Neural crest cell (in vitro differentiated cells): Measurements from ENCODE around the gene FCAMR. TPM values are rescaled to one million over a fixed set of nuclear protein-coding genes. Genes with fewer than 3 reads are reported as not detected.

ENCODE experiments used
- DNase-seq: peaks from one replicate; pipeline ENCODE4 v3.0.0; 2021; ENCODE audit warnings: low read depth, mixed read lengths, low spot score
- H3K27ac Mint-ChIP-seq: one replicate; pipeline ENCODE4 v1.8.0; 2021; ENCODE audit warnings: mild to moderate bottlenecking, mixed read lengths; ENCODE audit not compliant: unreplicated experiment
- H3K27me3 Mint-ChIP-seq: 2 replicates; pipeline ENCODE4 v1.8.0; 2021; ENCODE audit warnings: low read depth, mild to moderate bottlenecking, mixed read lengths
- H3K36me3 Mint-ChIP-seq: 2 replicates; pipeline ENCODE4 v1.8.0; 2021; ENCODE audit warnings: low read depth, mild to moderate bottlenecking, mixed read lengths
- H3K4me1 Mint-ChIP-seq: 2 replicates; pipeline ENCODE4 v1.8.0; 2021; ENCODE audit warnings: mixed read lengths
- H3K4me3 Mint-ChIP-seq: one replicate; pipeline ENCODE4 v1.8.0; 2021; ENCODE audit warnings: mild to moderate bottlenecking, mixed read lengths
- H3K9me3 Mint-ChIP-seq: 2 replicates; pipeline ENCODE4 v1.8.0; 2021; ENCODE audit warnings: mixed read lengths
- CTCF ChIP-seq: fragments of 200-600 bp; sonication (generic); conservative IDR thresholded peaks from 2 replicates; pipeline ENCODE4 v1.5.0; 2021; ENCODE audit warnings: antibody characterized with exemption, mild to moderate bottlenecking
- total RNA-seq: library from RNA; stranded (reverse); gene quantifications from 2 replicates; pipeline ENCODE4 v1.2.1, GENCODE V29; 2021

Gene FCAMR
- total RNA-seq, 1 donor from 2014 or later: not detected

GRCh38 chr1:206958144-206958543, 12.1 kb downstream of the FCAMR start:
- no peaks in the 10 kb centered on the region for H3K36me3 Mint-ChIP-seq
- H3K27ac Mint-ChIP-seq: no peak overlapping the region
- no peaks in the 10 kb centered on the region for H3K27me3 Mint-ChIP-seq
- no peak overlapping the region for H3K4me3 Mint-ChIP-seq
- no peak for DNase-seq
- TF ChIP-seq CTCF: no peak
- H3K9me3 Mint-ChIP-seq: no peaks in the 10 kb centered on the region
- peaks cover 17% of the 10 kb centered on the region for H3K4me1 Mint-ChIP-seq

GRCh38 chr1:206957639-206958038, 12.6 kb downstream of the FCAMR start:
- no peak for DNase-seq
- TF ChIP-seq CTCF: no peak
- Mint-ChIP-seq H3K36me3 (no peaks in the 10 kb centered on the region), H3K9me3 (no peaks in the 10 kb centered on the region), H3K4me1 (peaks cover 17% of the 10 kb centered on the region), H3K27ac (no peak overlapping the region), H3K27me3 (no peaks in the 10 kb centered on the region), H3K4me3 (no peak overlapping the region)

- no peaks in the 10 kb centered on the region for H3K27me3 Mint-ChIP-seq
- peaks cover 17% of the 10 kb centered on the region for H3K4me1 Mint-ChIP-seq
- H3K9me3 Mint-ChIP-seq: no peaks in the 10 kb centered on the region
- H3K36me3 Mint-ChIP-seq: no peaks in the 10 kb centered on the region
- no peak for TF ChIP-seq CTCF
- no peak overlapping the region for H3K4me3 Mint-ChIP-seq
- H3K27ac Mint-ChIP-seq: no peak overlapping the region
- DNase-seq: no peak
Observed at GRCh38 chr1:206955476-206956451, 14.5 kb downstream of the FCAMR start.

- no peak for TF ChIP-seq CTCF
- no peak for DNase-seq
- Mint-ChIP-seq H3K27me3 (no peaks in the 10 kb centered on the region), H3K27ac (no peak overlapping the region), H3K4me3 (no peak overlapping the region), H3K36me3 (no peaks in the 10 kb centered on the region), H3K4me1 (peaks cover 17% of the 10 kb centered on the region), H3K9me3 (peaks cover 4% of the 10 kb centered on the region)
Observed at GRCh38 chr1:206954459-206955342, 15.6 kb downstream of the FCAMR start.

GRCh38 chr1:206953626-206954025, 16.6 kb downstream of the FCAMR start:
- DNase-seq: no peak
- Mint-ChIP-seq H3K27me3 (peaks cover 3% of the 10 kb centered on the region), H3K36me3 (no peaks in the 10 kb centered on the region), H3K9me3 (peaks cover 4% of the 10 kb centered on the region), H3K27ac (no peak overlapping the region), H3K4me3 (no peak overlapping the region), H3K4me1 (peaks cover 17% of the 10 kb centered on the region)
- TF ChIP-seq CTCF: no peak
